WTC11 (cell line): ENCODE results near the gene DTNB.

Source experiments
- ARID4B ChIP-seq: sonication (generic); formaldehyde crosslinking; IDR thresholded peaks from 2 replicates; pipeline ENCODE4 v1.8.0; 2023; ENCODE audit warnings: missing genetic modification reagents, mild to moderate bottlenecking, borderline replicate concordance
- ATF1 ChIP-seq: sonication (generic); formaldehyde crosslinking; IDR thresholded peaks from 2 replicates; pipeline ENCODE4 v1.8.1; 2023; ENCODE audit warnings: mild to moderate bottlenecking, moderate library complexity, missing genetic modification reagents
- ATF2 ChIP-seq: sonication (generic); formaldehyde crosslinking; IDR thresholded peaks from 2 replicates; pipeline ENCODE4 v1.8.1; 2022; ENCODE audit warnings: low read depth, missing genetic modification reagents, borderline replicate concordance
- CTCF ChIP-seq: fragments of 200-600 bp; IDR thresholded peaks from 2 replicates; pipeline ENCODE4 v1.8.0; 2022; ENCODE audit warnings: antibody characterized with exemption
- FOXP1 ChIP-seq: sonication (generic); formaldehyde crosslinking; IDR thresholded peaks from 2 replicates; pipeline ENCODE4 v1.8.0; 2022; ENCODE audit warnings: missing genetic modification reagents, mild to moderate bottlenecking, moderate library complexity, borderline replicate concordance
- IRF2 ChIP-seq: sonication (generic); formaldehyde crosslinking; IDR thresholded peaks from 2 replicates; pipeline ENCODE4 v1.8.0; 2022; ENCODE audit warnings: low read depth, missing genetic modification reagents, borderline replicate concordance
- MAX ChIP-seq: sonication (generic); formaldehyde crosslinking; IDR thresholded peaks from 2 replicates; pipeline ENCODE4 v1.8.0; 2022; ENCODE audit warnings: mild to moderate bottlenecking, missing genetic modification reagents
- NR3C1 ChIP-seq: sonication (generic); formaldehyde crosslinking; conservative IDR thresholded peaks from 2 replicates; pipeline ENCODE4 v1.8.1; 2023; ENCODE audit warnings: low read depth, mild to moderate bottlenecking, missing genetic modification reagents
- TP53 ChIP-seq: sonication (generic); formaldehyde crosslinking; IDR thresholded peaks from 2 replicates; pipeline ENCODE4 v1.8.1; 2023; ENCODE audit warnings: mild to moderate bottlenecking, missing genetic modification reagents
- ZNF121 ChIP-seq: sonication (generic); formaldehyde crosslinking; IDR thresholded peaks from 2 replicates; pipeline ENCODE4 v1.8.0; 2023; ENCODE audit warnings: missing genetic modification reagents
- ZNF138 ChIP-seq: sonication (generic); formaldehyde crosslinking; conservative IDR thresholded peaks from 2 replicates; pipeline ENCODE4 v1.8.1; 2022; ENCODE audit warnings: mild to moderate bottlenecking, moderate library complexity, missing genetic modification reagents
- ZNF532 ChIP-seq: fragments of 250-450 bp; sonication (Bioruptor Pico); IDR thresholded peaks from 2 replicates; pipeline ENCODE4 v1.9.0; 2021; ENCODE audit warnings: mild to moderate bottlenecking, borderline replicate concordance
- ZSCAN18 ChIP-seq: fragments of 250-450 bp; sonication (Bioruptor Pico); IDR thresholded peaks from 2 replicates; pipeline ENCODE4 v2.1.2; 2022; ENCODE audit warnings: mild to moderate bottlenecking, moderate library complexity

GRCh38 chr2:25343187-25343825 is 330.1 kb downstream of the DTNB start:
- TF ChIP-seq ZSCAN18 (CRISPR knock-in tag) (no peak), ZNF138 (CRISPR knock-in tag) (no peak), CTCF (no peak), TP53 (CRISPR knock-in tag) (no peak), ATF1 (CRISPR knock-in tag) (no peak), ZNF121 (CRISPR knock-in tag) (no peak), ZNF532 (CRISPR knock-in tag) (no peak), MAX (CRISPR knock-in tag) (no peak), ATF2 (CRISPR knock-in tag) (no peak), NR3C1 (CRISPR knock-in tag) (no peak), FOXP1 (CRISPR knock-in tag) (no peak), IRF2 (CRISPR knock-in tag) (no peak), ARID4B (no peak)
